ENCODE data around the gene RAC3.

The RAC3 gene

GRCh38 chr17:82055023-82055964 is 23.8 kb downstream of the RAC3 start:
- no peak for DNase-seq (ENCODE audit: low read depth in 1 of 2, low spot score in 1 of 2)

- DNase-seq (ENCODE audit: low read depth in 1 of 2, low spot score in 1 of 2): no peak
Measured at GRCh38 chr17:82055965-82056728, 24.7 kb downstream of the RAC3 start.

- no peak for DNase-seq (ENCODE audit: low read depth in 1 of 2, low spot score in 1 of 2)
Measured at GRCh38 chr17:82056729-82057621, 25.5 kb downstream of the RAC3 start.

- DNase-seq (ENCODE audit: low read depth in 1 of 2, low spot score in 1 of 2): no peak
Measured at GRCh38 chr17:82058230-82058854, 26.9 kb downstream of the RAC3 start.

- DNase-seq (ENCODE audit: low read depth in 1 of 2, low spot score in 1 of 2): no peak
Measured at GRCh38 chr17:82058855-82059249, 27.4 kb downstream of the RAC3 start.

- no peak for DNase-seq (ENCODE audit: low read depth in 1 of 2, low spot score in 1 of 2)
Measured at GRCh38 chr17:82059272-82060000, 28.0 kb downstream of the RAC3 start.

GRCh38 chr17:82060001-82060380 is 28.5 kb downstream of the RAC3 start:
- no peak for DNase-seq (ENCODE audit: low read depth in 1 of 2, low spot score in 1 of 2)

GRCh38 chr17:82060614-82061013 is 29.1 kb downstream of the RAC3 start:
- no peak for DNase-seq (ENCODE audit: low read depth in 1 of 2, low spot score in 1 of 2)

- no peak for DNase-seq (ENCODE audit: low read depth in 1 of 2, low spot score in 1 of 2)
Measured at GRCh38 chr17:82061047-82061925, 29.8 kb downstream of the RAC3 start.

- DNase-seq (ENCODE audit: low read depth in 1 of 2, low spot score in 1 of 2): no peak
Measured at GRCh38 chr17:82062076-82062983, 30.9 kb downstream of the RAC3 start.

- no peak for DNase-seq (ENCODE audit: low read depth in 1 of 2, low spot score in 1 of 2)
Measured at GRCh38 chr17:82062984-82063368, 31.5 kb downstream of the RAC3 start.

- DNase-seq (ENCODE audit: low read depth in 1 of 2, low spot score in 1 of 2): no peak
Measured at GRCh38 chr17:82063424-82064415, 32.2 kb downstream of the RAC3 start.

- no peak for DNase-seq (ENCODE audit: low read depth in 1 of 2, low spot score in 1 of 2)
Measured at GRCh38 chr17:82064433-82065192, 33.1 kb downstream of the RAC3 start.

- no peak for DNase-seq (ENCODE audit: low read depth in 1 of 2, low spot score in 1 of 2)
Measured at GRCh38 chr17:82065193-82065637, 33.7 kb downstream of the RAC3 start.

- peak; percentile 51 to 63 for DNase-seq (ENCODE audit: low read depth in 1 of 2, low spot score in 1 of 2)
Measured at GRCh38 chr17:82065638-82066303, 34.3 kb downstream of the RAC3 start, which contains the start of gene DUS1L. Gene DUS1L (minus strand): TSS chr17:82065804. CDS start chr17:82065059, 745 bp downstream.
